GM21390 (cell line): Measurements from ENCODE around the gene GPX7.

Source experiments
- ATAC-seq: cut with Tn5 transposase; IDR thresholded peaks from one replicate; pipeline ENCODE4 v1.9.1; 2021; ENCODE audit not compliant: unreplicated experiment

Gene GPX7

DNA sequence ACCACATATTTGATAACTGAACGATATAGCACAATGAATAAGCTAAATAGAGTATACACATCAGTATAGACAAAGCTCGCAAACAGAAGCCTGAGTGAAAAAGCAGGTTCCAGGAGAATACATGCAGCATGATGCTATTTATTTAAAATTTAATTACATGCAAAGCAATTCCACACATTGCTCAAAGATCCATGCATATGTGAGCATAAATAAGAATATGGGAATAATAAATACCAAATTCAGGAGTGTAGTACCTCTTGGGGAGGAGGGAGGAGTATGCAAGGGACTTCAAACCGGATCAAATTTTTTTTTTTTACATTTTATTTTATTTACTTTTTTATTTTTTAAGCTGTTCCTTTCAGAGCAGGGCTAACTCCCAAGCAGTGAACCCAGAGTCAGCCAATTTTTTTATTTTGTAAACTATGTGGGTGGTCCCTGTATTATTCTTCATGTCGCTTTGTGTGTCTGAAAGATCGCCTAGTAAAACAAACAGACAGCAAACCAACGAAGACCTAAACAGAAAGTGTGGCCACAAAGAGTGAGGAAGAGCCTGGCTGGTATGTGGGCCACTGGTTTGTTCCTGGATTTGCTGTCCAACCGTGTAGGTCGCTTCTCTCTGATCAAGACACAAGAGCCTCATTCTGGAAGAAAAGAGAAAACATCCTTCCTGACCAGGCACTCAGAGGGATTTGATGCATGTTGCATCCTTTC lies 26.6 kb downstream of the GPX7 start:
- no peak for ATAC-seq

DNA sequence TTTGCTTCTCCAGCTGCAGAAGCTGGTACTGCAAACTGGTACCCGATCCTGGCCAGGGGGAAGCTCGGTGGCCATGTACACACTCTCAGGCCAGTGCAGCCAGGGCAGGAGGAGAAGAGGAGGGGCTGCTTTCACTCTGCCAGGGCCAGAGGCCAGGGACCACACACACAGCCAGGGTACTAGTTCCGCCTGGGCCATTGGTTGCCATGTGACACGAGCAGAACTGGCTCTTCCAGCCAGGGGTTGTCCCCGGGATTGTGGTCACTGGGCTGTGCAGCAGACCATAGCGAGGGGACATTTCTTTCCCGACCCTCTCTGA lies 27.1 kb downstream of the GPX7 start:
- no peak for ATAC-seq

DNA sequence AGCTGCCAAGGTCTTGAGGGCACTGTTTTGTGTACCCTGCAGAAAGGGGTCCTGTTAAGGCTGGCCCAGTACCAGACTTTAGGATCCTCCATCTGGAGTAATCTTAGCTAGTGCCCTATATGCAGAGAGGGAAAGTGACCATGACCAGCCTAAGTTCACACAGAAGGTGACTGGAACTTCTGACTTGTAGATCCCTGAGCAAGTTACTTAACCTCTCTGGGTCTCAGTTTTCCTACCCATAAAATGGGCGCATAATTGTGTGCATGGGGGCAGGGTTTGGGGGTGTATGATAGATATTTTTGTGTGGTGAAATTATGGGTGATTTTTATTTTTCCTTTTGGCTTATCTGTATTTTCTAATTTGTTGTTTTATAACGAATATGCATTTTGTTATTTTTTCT lies 27.5 kb downstream of the GPX7 start:
- no peak for ATAC-seq

- no peak for ATAC-seq
Measured at GRCh38 chr1:52631759-52632331, 29.7 kb downstream of the GPX7 start.

DNA sequence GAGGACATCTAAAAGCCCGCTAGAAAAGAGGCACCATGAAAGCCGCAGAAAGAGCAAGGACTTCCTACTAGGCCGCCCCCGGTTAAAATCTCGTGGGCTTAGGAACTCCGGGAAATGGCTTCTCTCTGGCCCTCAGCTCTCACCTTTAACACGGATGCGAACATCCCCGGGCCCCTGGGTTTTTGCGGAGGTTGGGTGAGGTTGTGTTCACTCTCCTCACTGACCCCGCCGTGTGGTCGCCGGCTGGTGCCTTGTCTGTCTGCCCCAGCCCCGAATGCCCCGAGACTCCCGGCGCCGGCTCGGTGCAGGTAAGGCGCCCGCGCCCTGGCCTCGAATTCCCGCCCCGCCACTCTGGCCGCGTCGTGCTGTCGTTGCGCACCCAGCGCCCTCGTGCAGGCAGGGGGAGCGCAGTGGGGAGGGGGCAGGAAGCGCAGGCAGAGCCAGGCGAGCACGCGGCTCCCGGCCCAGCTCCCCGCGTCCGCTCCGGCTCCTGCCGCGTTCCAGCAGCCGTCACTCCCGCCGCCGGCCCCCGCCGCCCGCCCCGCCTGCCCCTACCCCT lies 30.6 kb downstream of the GPX7 start, which contains the start of gene SHISAL2A:
SHISAL2A (plus strand) TSS at position 437 of the 559 bp plus-strand sequence. CDS start 326 bp downstream, outside the sequence.
- ATAC-seq: no peak

GRCh38 chr1:52633291-52633754 lies 31.2 kb downstream of the GPX7 start:
- no peak for ATAC-seq

- no peak for ATAC-seq
Measured at GRCh38 chr1:52634111-52634510, 31.9 kb downstream of the GPX7 start.

GRCh38 chr1:52635321-52636089 lies 33.3 kb downstream of the GPX7 start:
- no peak for ATAC-seq

GRCh38 chr1:52636721-52637695 lies 34.8 kb downstream of the GPX7 start:
- ATAC-seq: peak; percentile 85

DNA sequence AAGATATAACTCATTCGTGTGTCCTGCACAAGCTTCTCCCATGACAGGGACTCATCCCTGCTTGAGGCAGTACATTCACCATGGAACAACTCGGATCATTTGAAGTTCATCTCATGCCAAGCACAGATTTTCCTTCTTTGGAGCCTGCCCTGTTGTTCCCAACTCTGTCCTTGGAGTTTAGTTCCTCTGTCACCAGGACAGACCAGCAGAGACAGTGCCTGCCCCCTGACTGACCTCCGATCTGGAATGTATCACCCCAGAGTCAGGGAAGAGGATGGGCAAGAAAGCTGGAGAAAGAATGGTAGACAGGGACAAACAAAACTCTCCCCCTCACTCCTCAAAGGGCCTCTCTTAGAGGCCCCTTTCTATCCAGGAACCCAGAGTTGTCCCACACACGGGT lies 35.8 kb downstream of the GPX7 start:
- ATAC-seq: no peak

GRCh38 chr1:52640697-52641096 lies 38.5 kb downstream of the GPX7 start:
- no peak for ATAC-seq

GRCh38 chr1:52641307-52641706 lies 39.1 kb downstream of the GPX7 start:
- no peak for ATAC-seq

- ATAC-seq: no peak
Measured at GRCh38 chr1:52645261-52645660, 43.1 kb downstream of the GPX7 start.

DNA sequence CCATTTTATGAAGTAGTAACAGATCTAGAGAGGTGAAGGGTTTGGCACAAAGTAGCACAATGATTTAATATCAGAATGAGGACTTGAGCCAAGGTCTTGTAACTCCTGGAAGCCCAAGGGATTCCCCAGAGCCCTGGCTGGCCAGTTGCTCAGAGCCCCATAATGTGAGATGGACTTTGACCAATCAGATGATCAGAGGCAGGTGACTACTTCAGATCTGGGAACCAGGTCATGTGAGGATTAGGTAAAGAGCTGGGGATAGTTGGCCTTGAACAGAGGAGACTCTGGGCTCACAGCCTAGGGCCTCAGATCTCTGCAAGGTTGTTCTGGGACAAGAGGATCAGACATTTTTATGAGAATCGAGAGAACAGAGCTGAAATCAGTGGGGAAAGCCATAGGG lies 49.7 kb downstream of the GPX7 start:
- ATAC-seq: no peak

DNA sequence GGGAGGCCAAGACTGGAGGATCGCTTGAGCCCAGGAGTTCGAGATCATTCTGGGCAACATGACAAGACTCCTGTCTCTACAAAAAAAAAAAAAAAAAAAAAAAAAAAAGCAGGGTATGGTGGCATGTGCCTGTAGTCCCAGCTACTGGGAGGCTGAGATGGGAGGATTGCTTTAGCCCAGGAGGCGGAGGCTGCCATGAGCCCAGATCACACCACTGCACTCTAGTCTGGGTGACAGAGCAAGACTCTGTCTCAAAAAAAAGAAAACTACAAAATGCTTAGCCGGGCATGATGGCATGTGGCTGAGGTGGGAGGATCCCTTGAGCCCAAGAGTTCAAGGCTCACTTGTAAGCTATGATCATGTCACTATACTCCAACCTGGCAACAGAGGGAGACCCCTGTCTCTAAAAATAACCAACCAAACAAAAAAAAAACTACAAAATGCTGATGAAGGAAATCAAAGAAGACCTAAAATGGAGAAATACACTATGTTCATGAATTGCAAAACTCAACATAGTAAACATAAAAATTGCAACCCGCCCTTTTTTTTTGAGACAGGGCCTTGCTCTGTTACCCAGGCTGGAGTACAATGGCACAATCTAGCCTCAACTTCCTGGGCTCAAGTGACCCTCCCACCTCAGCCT lies 51.2 kb downstream of the GPX7 start:
- no peak for ATAC-seq

DNA sequence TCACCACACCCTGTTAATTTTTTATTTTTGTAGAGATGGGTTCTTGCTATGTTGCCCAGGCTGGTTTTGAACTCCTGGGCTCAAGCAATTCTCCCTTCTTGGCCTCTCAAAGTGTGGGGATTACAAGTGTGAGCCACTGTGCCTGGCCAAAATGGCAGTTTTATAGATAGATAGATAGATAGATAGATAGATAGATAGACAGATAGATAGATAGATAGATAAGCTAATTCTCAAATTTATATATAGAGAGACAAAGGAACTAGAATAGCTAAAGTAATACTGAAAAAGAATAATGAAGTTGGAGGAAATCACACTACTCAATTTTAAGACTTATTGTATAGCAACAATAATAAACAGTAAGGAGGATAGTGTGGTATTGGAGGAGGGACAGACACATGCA lies 51.9 kb downstream of the GPX7 start:
- no peak for ATAC-seq

DNA sequence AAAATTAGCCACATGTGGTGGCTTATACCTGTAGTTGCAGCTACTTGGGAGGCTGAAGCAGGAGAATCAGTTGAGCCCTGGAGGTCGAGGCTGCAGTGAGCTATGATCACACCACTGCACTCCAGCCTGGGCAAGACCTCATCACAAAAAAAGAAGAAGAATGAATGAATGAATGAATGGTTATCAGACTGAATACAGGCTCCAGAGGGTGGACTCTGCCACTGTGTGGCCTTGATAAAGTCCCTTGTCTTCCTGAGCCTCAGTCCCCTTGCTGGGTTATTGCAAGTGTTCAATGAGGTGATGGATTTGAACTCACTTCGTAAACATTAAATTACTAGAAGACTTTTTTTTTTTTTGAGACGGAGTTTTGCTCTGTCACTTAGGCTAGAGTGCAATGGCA lies 55.5 kb downstream of the GPX7 start:
- no peak for ATAC-seq
